Esophagus muscularis mucosa (tissue), 3 donors: ENCODE data around the gene TXNIP.

Source experiments
- POLR2A ChIP-seq: fragments of 450-650 bp; IDR thresholded peaks from one replicate; pipeline ENCODE4 v1.6.1; 2017; ENCODE audit warnings: antibody characterized with exemption, moderate library complexity, mild to moderate bottlenecking, low read depth
- POLR2AphosphoS5 ChIP-seq, 2 donors: sonication (generic); formaldehyde crosslinking; IDR thresholded peaks; one replicate each; pipeline ENCODE4 v1.6.1; 2017; ENCODE audit warnings: antibody characterized with exemption in 2 of 2
- TF ChIP-seq, protein P1 (sequence below), 3 experiments: fragments of 200-600 bp in 2 of 3; fragments of 450-650 bp in 1 of 3; sonication (generic) in 2 of 3; IDR thresholded peaks; one replicate each; pipeline ENCODE4 v1.5.1; 2017 to 2019; ENCODE audit warnings: antibody characterized with exemption in 3 of 3, mild to moderate bottlenecking in 2 of 3, moderate library complexity in 1 of 3

DNA sequence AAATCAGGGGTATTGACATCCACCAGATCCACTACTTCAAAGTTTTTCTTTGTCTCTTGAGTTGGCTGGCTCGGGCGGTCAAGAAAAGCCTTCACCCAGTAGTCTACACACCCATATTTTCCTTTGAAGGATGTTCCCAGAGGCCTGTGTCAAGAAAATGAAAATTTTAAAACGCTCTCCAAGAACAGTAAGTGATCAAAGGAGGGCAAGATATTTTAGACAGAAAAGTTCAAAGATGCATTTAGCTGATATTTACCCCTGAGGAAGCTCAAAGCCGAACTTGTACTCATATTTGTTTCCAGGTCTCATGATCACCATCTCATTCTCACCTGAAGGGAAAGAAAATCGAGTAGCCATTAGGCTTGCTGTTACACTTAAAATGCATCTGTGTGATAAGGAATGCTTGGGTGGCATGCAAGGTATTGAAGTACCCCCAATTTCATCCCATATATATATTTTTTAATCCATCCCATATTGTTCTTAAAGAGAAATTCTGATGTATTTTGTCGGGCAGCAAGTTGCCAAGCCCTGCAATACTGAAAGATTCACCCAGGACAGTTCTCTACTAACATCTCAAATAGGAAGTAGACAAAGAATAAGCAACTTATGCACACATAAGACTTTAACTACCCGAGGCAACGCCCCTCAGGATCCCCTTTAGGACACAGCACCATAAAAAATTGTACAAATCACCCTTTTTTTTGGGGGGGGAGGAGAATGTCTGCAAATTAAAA is 1.1 kb downstream of the TXNIP start:
- TF ChIP-seq, protein P1, sequence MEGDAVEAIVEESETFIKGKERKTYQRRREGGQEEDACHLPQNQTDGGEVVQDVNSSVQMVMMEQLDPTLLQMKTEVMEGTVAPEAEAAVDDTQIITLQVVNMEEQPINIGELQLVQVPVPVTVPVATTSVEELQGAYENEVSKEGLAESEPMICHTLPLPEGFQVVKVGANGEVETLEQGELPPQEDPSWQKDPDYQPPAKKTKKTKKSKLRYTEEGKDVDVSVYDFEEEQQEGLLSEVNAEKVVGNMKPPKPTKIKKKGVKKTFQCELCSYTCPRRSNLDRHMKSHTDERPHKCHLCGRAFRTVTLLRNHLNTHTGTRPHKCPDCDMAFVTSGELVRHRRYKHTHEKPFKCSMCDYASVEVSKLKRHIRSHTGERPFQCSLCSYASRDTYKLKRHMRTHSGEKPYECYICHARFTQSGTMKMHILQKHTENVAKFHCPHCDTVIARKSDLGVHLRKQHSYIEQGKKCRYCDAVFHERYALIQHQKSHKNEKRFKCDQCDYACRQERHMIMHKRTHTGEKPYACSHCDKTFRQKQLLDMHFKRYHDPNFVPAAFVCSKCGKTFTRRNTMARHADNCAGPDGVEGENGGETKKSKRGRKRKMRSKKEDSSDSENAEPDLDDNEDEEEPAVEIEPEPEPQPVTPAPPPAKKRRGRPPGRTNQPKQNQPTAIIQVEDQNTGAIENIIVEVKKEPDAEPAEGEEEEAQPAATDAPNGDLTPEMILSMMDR (IDR thresholded peaks at IDR 0.05) = no peak
- TF ChIP-seq POLR2A = peak; percentile 9
- no peak for TF ChIP-seq POLR2AphosphoS5 (IDR thresholded peaks at IDR 0.05)
